Measurements from ENCODE around the gene BARD1. TPM values are rescaled to one million over a fixed set of nuclear protein-coding genes. Genes with fewer than 3 reads are reported as not detected.
A peak's percentile ranks its signal among the peaks of the same experiment; 100 is the strongest.

Gene BARD1
- total and polyA plus RNA-seq, 2 of the 8 experiments (the other 6 are each of a cell fraction or from before 2014, with no cell fraction given), result 11.1 to 29.8 TPM

- TF ChIP-seq ATF3 (IDR thresholded peaks at IDR 0.05; ENCODE audit: insufficient read depth, low read depth, low read length) (no peak), BACH1 (IDR thresholded peaks at IDR 0.05; ENCODE audit: low read length) (peak; percentile 76), CHD2 (IDR thresholded peaks at IDR 0.05; ENCODE audit: low read length) (peak; percentile 47; the same call in 1 of the 2 replicates), EZH2 (IDR thresholded peaks at IDR 0.05; ENCODE audit: low read depth, low read length, severe bottlenecking) (no peak), POLR2A (IDR thresholded peaks at IDR 0.05; ENCODE audit: control extremely low read depth in 1 of 2, low read depth in 2 of 2, low read length in 2 of 2) (peak; percentile 53 to 62; a peak in 2 of 3 replicates), EP300 (IDR thresholded peaks at IDR 0.05; ENCODE audit: borderline replicate concordance in 1 of 2, low read depth in 2 of 2, low read length in 2 of 2) (no peak), POU5F1 (IDR thresholded peaks at IDR 0.05; ENCODE audit: low read depth, low read length) (no peak), KDM4A (IDR thresholded peaks at IDR 0.05; ENCODE audit: low read depth, low read length, severe bottlenecking) (no peak), TAF7 (optimal IDR thresholded peaks at IDR 0.05; ENCODE audit: borderline replicate concordance, low read depth, low read length) (no peak), TCF12 (IDR thresholded peaks at IDR 0.05; ENCODE audit: low read depth, low read length) (no peak), MAFK (IDR thresholded peaks at IDR 0.05; ENCODE audit: low read depth, low read length) (no peak), RNF2 (IDR thresholded peaks at IDR 0.05; ENCODE audit: borderline replicate concordance, low read depth, low read length, missing control alignments, poor library complexity, severe bottlenecking) (no peak), MAX (IDR thresholded peaks at IDR 0.05) (peak; percentile 87), TBP (IDR thresholded peaks at IDR 0.05; ENCODE audit: low read depth, low read length) (peak; percentile 27; the same call in 1 of the 2 replicates), JUND (IDR thresholded peaks at IDR 0.05; ENCODE audit: low read length) (no peak), EGR1 (IDR thresholded peaks at IDR 0.05; ENCODE audit: borderline replicate concordance, low read depth, low read length) (no peak), SAP30 (IDR thresholded peaks at IDR 0.05; ENCODE audit: insufficient read depth, insufficient replicate concordance, low read length) (no peak), CHD1 (IDR thresholded peaks at IDR 0.05; ENCODE audit: low read depth, low read length) (no peak), JUN (IDR thresholded peaks at IDR 0.05; ENCODE audit: low read depth, low read length) (no peak), FOSL1 (IDR thresholded peaks at IDR 0.05; ENCODE audit: insufficient read depth, low read depth, low read length) (no peak), CBX8 (IDR thresholded peaks at IDR 0.05; ENCODE audit: borderline replicate concordance, low read depth, low read length) (no peak), CTBP2 (IDR thresholded peaks at IDR 0.05; ENCODE audit: borderline replicate concordance, insufficient read depth, insufficient read length, low read length) (no peak), RFX5 (IDR thresholded peaks at IDR 0.05; ENCODE audit: borderline replicate concordance, low read depth, low read length) (no peak)
Measured at GRCh38 chr2:214809751-214810564, 475 bp upstream of the BARD1 start (continued).
